A549 (cell line): ENCODE results near the gene CELSR1. TPM values are rescaled to one million over a fixed set of nuclear protein-coding genes. Genes with fewer than 3 reads are reported as not detected.

Source experiments
- ATAC-seq, 2 experiments: fragments of 200-7000 bp in 1 of 2; fragments of >200 bp in 1 of 2; cut with Nextera tagmentation in 1 of 2; cut with Tn5 transposase in 1 of 2; 3 replicates each; pipeline versions ENCODE4 v1.8.0 to v1.9.1; 2018 to 2020; ENCODE audit warnings: mild to moderate bottlenecking in 1 of 2, moderate library complexity in 1 of 2
- CTCF ChIA-PET: fragments of 300-600 bp; sonication (Branson Sonifier 250); formaldehyde crosslinking; extraction: SDS; loops from one replicate; lab custom pipeline; 2021; ENCODE audit warnings: antibody characterized with exemption, inconsistent platforms; lab: Yijun Ruan, JAX
- POLR2A ChIA-PET: fragments of 350-600 bp; formaldehyde crosslinking; extraction: SDS; loops from one replicate; lab custom pipeline; 2021; ENCODE audit warnings: antibody characterized with exemption, inconsistent platforms; lab: Yijun Ruan, JAX
- DNase-seq, 2 experiments: peaks; one replicate each; pipeline versions ENCODE4 v3.0.0 to v3.0.0-alpha.2; 2011 to 2016; ENCODE audit warnings: low read depth in 1 of 2, low spot score in 1 of 2
- FAIRE-seq: peaks from 2 replicates; lab custom pipeline; 2011; peaks lifted over from hg19 to GRCh38; lab: Jason Lieb, UNC
- H3K27ac ChIP-seq, 2 experiments: fragments of >200 bp; sonication (Bioruptor Twin); formaldehyde crosslinking; 3 replicates each; pipeline ENCODE4 v1.5.1; 2016 to 2017
- H3K4me1 ChIP-seq: fragments of >200 bp; sonication (Bioruptor Twin); formaldehyde crosslinking; 3 replicates; pipeline ENCODE4 v1.6.1; 2016
- H3K4me2 ChIP-seq: fragments of >200 bp; sonication (Bioruptor Twin); formaldehyde crosslinking; 3 replicates; pipeline ENCODE4 v1.6.1; 2016
- H3K4me3 ChIP-seq: fragments of >200 bp; sonication (Bioruptor Twin); formaldehyde crosslinking; 3 replicates; pipeline ENCODE4 v1.5.1; 2016
- H3K9me3 ChIP-seq: fragments of >200 bp; sonication (Bioruptor Twin); formaldehyde crosslinking; 3 replicates; pipeline ENCODE4 v1.6.1; 2016
- ATOH8 ChIP-seq: fragments of 250-450 bp; sonication (Bioruptor Pico); IDR thresholded peaks from 2 replicates; pipeline ENCODE4 v1.5.0; 2020; ENCODE audit warnings: low read depth, mild to moderate bottlenecking, moderate library complexity
- CEBPB ChIP-seq, 2 experiments: fragments of >200 bp in 1 of 2; sonication (Bioruptor Twin) in 1 of 2; formaldehyde crosslinking in 1 of 2; IDR thresholded peaks; 2 replicates each; pipeline ENCODE4 v1.6.1; 2012 to 2016
- CHD2 ChIP-seq: fragments of 150-350 bp; IDR thresholded peaks from 2 replicates; pipeline ENCODE4 v1.6.1; 2014; ENCODE audit warnings: low read length; ENCODE audit not compliant: partially characterized antibody
- CTCF ChIP-seq: fragments of >200 bp; sonication (Bioruptor Twin); formaldehyde crosslinking; IDR thresholded peaks from 3 replicates; pipeline ENCODE4 v1.5.1; 2016
- ELK1 ChIP-seq: fragments of 150-350 bp; IDR thresholded peaks from 2 replicates; pipeline ENCODE4 v1.6.1; 2014; ENCODE audit warnings: low read depth, mild to moderate bottlenecking, low read length
- EP300 ChIP-seq, 2 experiments: fragments of >200 bp; sonication (Bioruptor Twin); formaldehyde crosslinking; IDR thresholded peaks; 2 replicates in 1 of 2; 3 replicates in 1 of 2; pipeline ENCODE4 v1.6.1; 2016 to 2017
- ESRRA ChIP-seq: fragments of 150-350 bp; IDR thresholded peaks from 2 replicates; pipeline ENCODE4 v1.6.1; 2014; ENCODE audit warnings: mild to moderate bottlenecking, low read length, borderline replicate concordance
- FOXS1 ChIP-seq: fragments of 250-450 bp; sonication (Bioruptor Pico); IDR thresholded peaks from 2 replicates; pipeline ENCODE4 v1.5.0; 2020; ENCODE audit warnings: mild to moderate bottlenecking, moderate library complexity
- GATA3 ChIP-seq: IDR thresholded peaks from 2 replicates; pipeline ENCODE4 v1.6.1; 2012; ENCODE audit warnings: borderline replicate concordance
- HDAC2 ChIP-seq: fragments of 200-600 bp; sonication (generic); IDR thresholded peaks from 2 replicates; pipeline ENCODE4 v1.6.1; 2016
- HES2 ChIP-seq: fragments of >200 bp; sonication (Bioruptor Twin); formaldehyde crosslinking; IDR thresholded peaks from 2 replicates; pipeline ENCODE4 v1.6.1; 2016
- HOXA7 ChIP-seq: fragments of 250-450 bp; sonication (Bioruptor Pico); IDR thresholded peaks from 2 replicates; pipeline ENCODE4 v1.5.0; 2020; ENCODE audit warnings: mild to moderate bottlenecking, moderate library complexity
- HOXB5 ChIP-seq: fragments of 250-450 bp; sonication (Bioruptor Pico); IDR thresholded peaks from 2 replicates; pipeline ENCODE4 v1.5.0; 2020; ENCODE audit warnings: mild to moderate bottlenecking, moderate library complexity
- KDM1A ChIP-seq: fragments of 200-600 bp; sonication (generic); IDR thresholded peaks from 2 replicates; pipeline ENCODE4 v1.6.1; 2016; ENCODE audit warnings: low read depth, mild to moderate bottlenecking
- MAFK ChIP-seq: fragments of 450-650 bp; IDR thresholded peaks from 2 replicates; pipeline ENCODE4 v1.6.1; 2014; ENCODE audit not compliant: partially characterized antibody
- MAX ChIP-seq: IDR thresholded peaks from 2 replicates; pipeline ENCODE4 v1.6.1; 2012
- MAZ ChIP-seq: fragments of 150-350 bp; IDR thresholded peaks from 2 replicates; pipeline ENCODE4 v1.6.1; 2014; ENCODE audit warnings: antibody characterized with exemption, low read depth, low read length, borderline replicate concordance
- MYC ChIP-seq: IDR thresholded peaks from 2 replicates; pipeline ENCODE4 v1.6.1; 2012; ENCODE audit warnings: mild to moderate bottlenecking, inconsistent platforms, low read length, improper control_type of control experiment, borderline replicate concordance
- NFE2L2 ChIP-seq: fragments of 150-350 bp; conservative IDR thresholded peaks from 2 replicates; pipeline ENCODE4 v1.6.1; 2014; ENCODE audit warnings: low read length
- PBX3 ChIP-seq: IDR thresholded peaks from 2 replicates; pipeline ENCODE4 v1.6.1; 2012
- POLR2A ChIP-seq: IDR thresholded peaks from 2 replicates; pipeline ENCODE4 v1.6.1; 2012; ENCODE audit warnings: mild to moderate bottlenecking, low read length
- RCOR1 ChIP-seq: fragments of 150-350 bp; IDR thresholded peaks from 2 replicates; pipeline ENCODE4 v1.6.1; 2014; ENCODE audit warnings: antibody characterized with exemption, low read length, low read depth
- REST ChIP-seq: fragments of 200-600 bp; sonication (generic); IDR thresholded peaks from 2 replicates; pipeline ENCODE4 v1.6.1; 2016; ENCODE audit warnings: antibody characterized with exemption, mild to moderate bottlenecking, moderate library complexity
- RFX5 ChIP-seq: fragments of 450-650 bp; IDR thresholded peaks from 2 replicates; pipeline ENCODE4 v1.7.1; 2014; ENCODE audit warnings: antibody characterized with exemption, mild to moderate bottlenecking, moderate library complexity
- TFCP2L1 ChIP-seq: fragments of 250-450 bp; sonication (Bioruptor Pico); IDR thresholded peaks from 2 replicates; pipeline ENCODE4 v1.5.0; 2021; ENCODE audit warnings: mild to moderate bottlenecking
- ZC3H11A ChIP-seq: fragments of 450-650 bp; IDR thresholded peaks from 2 replicates; pipeline ENCODE4 v1.6.1; 2014; ENCODE audit warnings: antibody characterized with exemption, mild to moderate bottlenecking
- ZSCAN20 ChIP-seq: fragments of 250-450 bp; sonication (Bioruptor Pico); IDR thresholded peaks from 2 replicates; pipeline ENCODE4 v1.8.0; 2022; ENCODE audit warnings: mild to moderate bottlenecking, moderate library complexity
- WGBS: methylation state at CpG from one replicate; pipeline ENCODE4 v1.1.6; 2017; ENCODE audit errors: missing lambda C conversion rate; 5-methylcytosine and 5-hydroxymethylcytosine counted together
- polyA plus RNA-seq, 4 experiments: library from polyadenylated mRNA; depleted of rRNA in 3 of 4; stranded (reverse); fragments of >200 nt; fragmentation: RNase III in 1 of 4; extraction: RNeasy Plus Mini Kit Qiagen cat#74134 plus additional on column Dnase treatment in 1 of 4; gene quantifications; 2 replicates in 3 of 4; 3 replicates in 1 of 4; pipeline ENCODE4 v1.2.3, GENCODE V29; 2011 to 2017

Gene CELSR1
- polyA plus RNA-seq, 2 of the 4 experiments (the other 2 are of a cell fraction), result 15.3 to 31.8 TPM

- FAIRE-seq, result no peak
- H3K27ac ChIP-seq, result no peak overlapping the region
- no peak for ATAC-seq
- POLR2A ChIA-PET, result no interaction called here
- no peak for DNase-seq
- H3K4me2 ChIP-seq, result no peak overlapping the region
- H3K4me3 ChIP-seq, result no peak overlapping the region
- TF ChIP-seq ESRRA (no peak), MYC (no peak), MAX (no peak), KDM1A (no peak), MAZ (no peak), ELK1 (no peak), TFCP2L1 (CRISPR knock-in tag) (no peak), PBX3 (no peak), RCOR1 (no peak), EP300 (IDR thresholded peaks at IDR 0.05) (no peak), HOXB5 (CRISPR knock-in tag) (no peak), POLR2A (no peak), ZSCAN20 (CRISPR knock-in tag) (no peak), HOXA7 (no peak), RFX5 (no peak), MAFK (no peak), CEBPB (IDR thresholded peaks at IDR 0.05) (no peak)
- 100% methylated on average over 6 of the region's 11 CpGs for WGBS
- H3K4me1 ChIP-seq, result no peaks in the 10 kb centered on the region
- CTCF ChIA-PET, result interaction anchor here (0.6 to 1.6 kb wide), 3 partner anchors 14 to 207 kb away, joined by 3 to 4 read pairs (median 4); no protein-coding TSS in a partner anchor
- H3K9me3 ChIP-seq, result no peaks in the 10 kb centered on the region
These were observed 208.6 kb downstream of the CELSR1 start for GRCh38 chr22:46328797-46329196.

- ChIA-PET CTCF (interaction anchor here (0.6 to 1.2 kb wide), 5 partner anchors 13 to 333 kb away, joined by 3 to 4 read pairs (median 4); no protein-coding TSS in a partner anchor), POLR2A (no interaction called here)
- Histone ChIP-seq H3K9me3 (no peaks in the 10 kb centered on the region), H3K4me1 (no peaks in the 10 kb centered on the region), H3K4me2 (no peak overlapping the region), H3K4me3 (no peak overlapping the region), H3K27ac (no peak overlapping the region)
- ATAC-seq, result no peak
- no peak for DNase-seq
- 92% methylated on average over 11 of the region's 13 CpGs for WGBS
- no peak for FAIRE-seq
- no peak for TF ChIP-seq RFX5
- no peak for TF ChIP-seq CHD2
- no peak for TF ChIP-seq HDAC2
- no peak for TF ChIP-seq CEBPB (IDR thresholded peaks at IDR 0.05)
- TF ChIP-seq CTCF, result no peak
- no peak for TF ChIP-seq REST
- TF ChIP-seq ATOH8 (CRISPR knock-in tag), result no peak
- no peak for TF ChIP-seq GATA3
- no peak for TF ChIP-seq HES2
- no peak for TF ChIP-seq ZC3H11A
- TF ChIP-seq ESRRA, result no peak
- no peak for TF ChIP-seq MAFK
- no peak for TF ChIP-seq ZSCAN20 (CRISPR knock-in tag)
- no peak for TF ChIP-seq EP300 (IDR thresholded peaks at IDR 0.05)
- no peak for TF ChIP-seq FOXS1
- no peak for TF ChIP-seq NFE2L2
- no peak for TF ChIP-seq HOXB5 (CRISPR knock-in tag)
These were observed 209.5 kb downstream of the CELSR1 start for GRCh38 chr22:46327691-46328465.
